ENCODE data around the gene KISS1R.

The KISS1R gene

DNA sequence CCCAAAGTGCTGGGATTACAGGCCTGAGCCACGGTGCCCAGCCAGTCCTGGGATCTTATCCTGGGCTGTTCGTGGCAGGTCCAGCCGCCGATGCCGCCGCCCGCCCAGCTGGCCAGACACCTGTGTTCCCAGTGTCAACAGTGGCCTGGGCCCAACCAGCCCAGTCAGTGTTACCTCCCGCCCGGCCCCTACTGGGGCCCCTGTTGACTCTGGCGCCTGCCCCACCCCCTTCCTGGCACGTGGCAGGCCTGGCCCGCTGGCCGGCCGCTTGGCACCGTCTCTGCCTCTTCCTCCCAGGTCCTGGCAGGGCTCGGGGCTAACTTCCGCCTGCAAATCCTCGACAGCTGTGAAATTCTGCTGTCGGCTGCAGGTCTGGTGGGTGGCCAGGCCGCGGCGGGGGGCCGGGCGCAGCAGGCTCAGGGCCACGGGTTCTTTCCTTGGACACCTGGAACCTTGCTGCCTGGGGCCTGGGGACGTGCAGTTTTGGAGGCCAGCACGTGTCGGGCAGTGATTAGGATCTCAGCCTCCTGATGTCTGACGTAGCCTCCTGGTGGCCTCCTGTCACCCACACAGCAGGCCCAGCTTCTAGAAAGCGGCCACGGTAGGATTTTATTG lies 17.8 kb downstream of the KISS1R start:
- TF ChIP-seq, protein P1, sequence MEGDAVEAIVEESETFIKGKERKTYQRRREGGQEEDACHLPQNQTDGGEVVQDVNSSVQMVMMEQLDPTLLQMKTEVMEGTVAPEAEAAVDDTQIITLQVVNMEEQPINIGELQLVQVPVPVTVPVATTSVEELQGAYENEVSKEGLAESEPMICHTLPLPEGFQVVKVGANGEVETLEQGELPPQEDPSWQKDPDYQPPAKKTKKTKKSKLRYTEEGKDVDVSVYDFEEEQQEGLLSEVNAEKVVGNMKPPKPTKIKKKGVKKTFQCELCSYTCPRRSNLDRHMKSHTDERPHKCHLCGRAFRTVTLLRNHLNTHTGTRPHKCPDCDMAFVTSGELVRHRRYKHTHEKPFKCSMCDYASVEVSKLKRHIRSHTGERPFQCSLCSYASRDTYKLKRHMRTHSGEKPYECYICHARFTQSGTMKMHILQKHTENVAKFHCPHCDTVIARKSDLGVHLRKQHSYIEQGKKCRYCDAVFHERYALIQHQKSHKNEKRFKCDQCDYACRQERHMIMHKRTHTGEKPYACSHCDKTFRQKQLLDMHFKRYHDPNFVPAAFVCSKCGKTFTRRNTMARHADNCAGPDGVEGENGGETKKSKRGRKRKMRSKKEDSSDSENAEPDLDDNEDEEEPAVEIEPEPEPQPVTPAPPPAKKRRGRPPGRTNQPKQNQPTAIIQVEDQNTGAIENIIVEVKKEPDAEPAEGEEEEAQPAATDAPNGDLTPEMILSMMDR (IDR thresholded peaks at IDR 0.05; ENCODE audit: low read depth, low read length) = no peak
- no peak overlapping the region for H3K4me3 ChIP-seq (ENCODE audit: low read depth, low read length)
- in situ Hi-C loops (cut with HindIII; ENCODE audit: low sequenced_read_pairs) = no loop called here
- DNase-seq (ENCODE audit: low read depth, low spot score) = peak; percentile 70

DNA sequence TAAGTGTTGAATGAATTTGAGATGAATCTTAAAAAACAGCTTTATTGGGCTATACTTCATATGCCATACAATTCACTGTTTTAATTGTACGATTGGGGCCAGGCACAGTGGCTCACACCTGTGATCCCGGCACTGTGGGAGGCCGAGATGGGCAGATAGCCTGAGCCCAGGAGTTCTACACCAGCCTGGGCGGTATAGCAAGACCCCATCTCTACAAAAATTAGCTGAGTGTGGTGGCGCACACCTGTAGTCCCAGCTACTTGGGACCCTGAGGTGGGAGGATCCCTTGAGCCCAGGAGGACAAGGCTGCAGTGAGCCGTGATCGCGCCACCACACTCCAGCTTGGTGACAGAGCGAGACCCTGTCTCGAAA lies 19.0 kb downstream of the KISS1R start:
- in situ Hi-C loops (cut with HindIII; ENCODE audit: low sequenced_read_pairs) = no loop called here
- no peak for DNase-seq (ENCODE audit: low read depth, low spot score)
- TF ChIP-seq, protein P1 (IDR thresholded peaks at IDR 0.05; ENCODE audit: low read depth, low read length) = no peak
- H3K4me3 ChIP-seq (ENCODE audit: low read depth, low read length) = no peak overlapping the region

DNA sequence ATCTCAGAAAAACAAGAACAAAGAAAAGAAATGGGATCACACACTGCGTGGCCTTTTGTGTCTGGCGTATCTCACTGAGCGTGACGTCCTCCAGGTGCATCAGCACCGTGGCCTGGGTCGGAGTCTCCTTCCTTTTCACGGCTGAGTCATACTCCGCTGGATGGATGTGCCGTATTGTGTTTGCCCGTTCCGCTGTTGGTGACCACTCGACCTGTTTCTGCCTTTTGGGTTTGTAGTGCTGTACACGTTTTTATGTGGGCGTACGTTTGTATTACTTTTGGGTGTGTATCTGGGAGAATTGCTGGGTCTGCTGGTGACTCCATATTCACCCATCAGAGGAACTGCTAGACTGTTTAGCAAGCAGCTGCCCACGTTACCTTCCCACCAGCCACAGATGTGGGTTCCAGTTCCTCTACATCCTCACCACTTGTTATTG lies 20.1 kb downstream of the KISS1R start:
- in situ Hi-C loops (cut with HindIII; ENCODE audit: low sequenced_read_pairs) = no loop called here
- TF ChIP-seq, protein P1 (IDR thresholded peaks at IDR 0.05; ENCODE audit: low read depth, low read length) = no peak

DNA sequence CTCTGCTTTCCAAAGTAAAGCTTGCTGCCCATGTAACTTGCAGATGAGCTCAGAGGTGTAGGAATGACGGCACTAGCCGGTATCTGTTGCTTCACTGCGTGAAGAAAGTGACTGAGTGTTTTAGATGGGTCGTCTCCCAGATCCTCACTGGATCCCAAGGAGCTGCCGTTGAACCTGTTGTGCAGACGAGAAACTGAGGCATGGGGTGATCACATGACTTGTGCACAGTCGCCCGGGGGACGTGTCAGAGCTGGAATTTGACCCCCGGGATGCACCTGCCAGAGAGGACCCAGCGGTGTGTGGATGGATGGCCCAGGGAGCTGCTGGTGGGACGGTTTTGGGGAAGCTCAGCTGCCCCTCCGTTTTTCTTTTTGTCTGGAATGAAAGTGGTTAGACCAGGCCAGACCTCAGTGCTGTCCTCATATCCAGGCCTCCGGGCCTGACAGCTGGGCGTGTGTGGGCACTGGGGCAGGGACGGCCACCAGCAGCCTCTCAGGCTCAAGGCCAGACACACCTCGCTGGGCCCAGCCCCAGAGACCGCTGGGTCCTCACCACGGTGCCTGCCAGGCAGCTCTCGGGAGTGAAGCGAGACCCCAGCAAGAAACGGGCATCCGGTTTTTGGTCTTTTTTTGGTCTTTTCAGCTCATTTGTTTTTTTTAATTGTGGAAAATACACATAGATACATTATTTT lies 21.2 kb downstream of the KISS1R start:
- in situ Hi-C loops (cut with HindIII; ENCODE audit: low sequenced_read_pairs) = no loop called here

More for the DNA sequence above, 20.1 kb downstream of the KISS1R start:
- no peak overlapping the region for H3K4me3 ChIP-seq (ENCODE audit: low read depth, low read length)
- DNase-seq (ENCODE audit: low read depth, low spot score) = no peak

DNA sequence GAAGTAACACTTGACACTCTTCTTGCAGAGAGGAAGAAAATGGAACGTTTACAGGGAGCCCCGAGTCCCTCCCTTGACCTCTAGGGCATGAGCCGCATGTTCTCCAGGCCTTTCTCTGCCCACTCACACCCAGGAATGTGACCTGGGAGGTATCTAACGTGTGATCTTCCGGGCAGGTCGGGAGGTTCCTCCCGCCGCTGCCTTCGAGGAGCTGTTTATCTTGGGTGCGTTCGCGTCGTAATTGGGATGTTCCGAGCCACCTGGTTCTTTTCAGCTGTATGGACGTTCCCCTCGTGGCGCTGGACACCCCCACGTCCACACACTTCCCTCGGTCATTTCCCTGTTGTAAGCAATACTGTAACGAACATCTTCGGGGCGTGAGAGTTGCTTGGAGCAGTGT lies 22.3 kb downstream of the KISS1R start:
- TF ChIP-seq, protein P1 (IDR thresholded peaks at IDR 0.05; ENCODE audit: low read depth, low read length) = no peak
- in situ Hi-C loops (cut with HindIII; ENCODE audit: low sequenced_read_pairs) = no loop called here

More for the DNA sequence above, 21.2 kb downstream of the KISS1R start:
- no peak for DNase-seq (ENCODE audit: low read depth, low spot score)
- H3K4me3 ChIP-seq (ENCODE audit: low read depth, low read length) = no peak overlapping the region
- TF ChIP-seq, protein P1 (IDR thresholded peaks at IDR 0.05; ENCODE audit: low read depth, low read length) = no peak

DNA sequence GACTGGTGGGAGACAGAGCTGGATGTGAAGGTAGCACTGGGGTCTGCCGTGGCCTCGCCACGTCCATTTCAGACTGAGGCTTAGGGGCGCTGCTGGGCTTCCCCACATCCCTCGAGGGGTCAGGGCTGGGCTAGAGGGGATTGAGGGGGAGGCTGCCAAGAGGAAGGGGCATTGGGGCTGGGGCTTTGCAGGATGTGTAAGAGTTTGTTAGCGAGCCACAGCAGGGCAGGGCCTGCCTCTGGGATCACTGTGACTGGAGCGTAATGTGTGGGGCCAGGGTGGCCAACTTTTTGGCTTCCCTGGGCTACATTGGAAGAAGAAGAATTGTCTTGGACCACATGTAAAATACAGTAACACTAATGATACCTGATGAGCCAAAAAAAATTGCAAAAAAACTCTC lies 22.8 kb downstream of the KISS1R start:
- TF ChIP-seq, protein P1 (IDR thresholded peaks at IDR 0.05; ENCODE audit: low read depth, low read length) = no peak
- no peak overlapping the region for H3K4me3 ChIP-seq (ENCODE audit: low read depth, low read length)
- in situ Hi-C loops (cut with HindIII; ENCODE audit: low sequenced_read_pairs) = no loop called here
- no peak for DNase-seq (ENCODE audit: low read depth, low spot score)

More for the DNA sequence above, 22.3 kb downstream of the KISS1R start:
- no peak overlapping the region for H3K4me3 ChIP-seq (ENCODE audit: low read depth, low read length)
- DNase-seq (ENCODE audit: low read depth, low spot score) = no peak
